Heart left ventricle (tissue), 16 donors: ENCODE results near the gene KDM5B. TPM values are rescaled to one million over a fixed set of nuclear protein-coding genes. Genes with fewer than 3 reads are reported as not detected.

Source experiments
- ATAC-seq, 4 donors: fragments of 200-7000 bp; cut with Tn5 transposase; one replicate each; pipeline ENCODE4 v1.9.1; 2020 to 2022; ENCODE audit warnings: moderate library complexity in 4 of 4, mild to moderate bottlenecking in 3 of 4, moderate number of reproducible peaks in 1 of 4
- DNase-seq, 5 donors: peaks; one replicate each; pipeline ENCODE4 v3.0.0-alpha.2; 2020
- H3K27ac ChIP-seq, 12 donors: fragments of 200-600 bp; sonication (generic) in 4 of 12; one replicate each; pipeline versions ENCODE4 v1.5.0 to v1.8.0; 2016 to 2022; ENCODE audit warnings: mild to moderate bottlenecking in 2 of 12
- H3K27me3 ChIP-seq, 9 donors: fragments of 200-600 bp; sonication (generic) in 2 of 9; one replicate each; pipeline versions ENCODE4 v1.5.1 to v1.8.0; 2016 to 2022; ENCODE audit warnings: mild to moderate bottlenecking in 3 of 9
- H3K36me3 ChIP-seq, 9 donors: fragments of 200-600 bp; sonication (generic) in 2 of 9; one replicate each; pipeline versions ENCODE4 v1.5.0 to v1.8.0; 2018 to 2022; ENCODE audit warnings: mild to moderate bottlenecking in 2 of 9
- H3K4me1 ChIP-seq, 12 donors: fragments of 200-600 bp; sonication (generic) in 4 of 12; one replicate each; pipeline versions ENCODE4 v1.5.0 to v1.8.0; 2016 to 2022; ENCODE audit warnings: mild to moderate bottlenecking in 3 of 12
- H3K4me3 ChIP-seq, 12 donors: fragments of 200-600 bp; sonication (generic) in 4 of 12; one replicate each; pipeline versions ENCODE4 v1.5.0 to v1.8.0; 2017 to 2022; ENCODE audit warnings: mild to moderate bottlenecking in 9 of 12, moderate library complexity in 4 of 12
- H3K9me3 ChIP-seq, 12 donors: fragments of 200-600 bp; sonication (generic) in 4 of 12; one replicate each; pipeline versions ENCODE4 v1.5.0 to v1.8.0; 2016 to 2022; ENCODE audit warnings: mild to moderate bottlenecking in 1 of 12
- POLR2A ChIP-seq, 2 donors: fragments of 450-650 bp; IDR thresholded peaks; one replicate each; pipeline ENCODE4 v1.6.1; 2017; ENCODE audit warnings: antibody characterized with exemption in 2 of 2, mild to moderate bottlenecking in 2 of 2, moderate library complexity in 2 of 2
- WGBS, 4 donors: extraction: QIAGEN DNeasy Blood & Tissue Kit in 2 of 4; methylation state at CpG; one replicate each; pipeline versions ENCODE4 v1.1.5 to v1.1.7; 2013 to 2018; 5-methylcytosine and 5-hydroxymethylcytosine counted together
- intact Hi-C, 10 donors: fragments of 100-400 bp; cut with DNase I; formaldehyde crosslinking; loops; one replicate each; pipeline versions ENCODE4 v1.11.1 to v1.14.2; 2022
- polyA plus RNA-seq, 2 donors: library from polyadenylated mRNA; stranded (reverse); fragments of 200-250 nt; gene quantifications; one replicate each; pipeline ENCODE4 v1.2.3, GENCODE V29; 2013
- total RNA-seq, 9 donors: library from RNA; depleted of rRNA in 2 of 9; stranded (reverse); fragments of >200 nt in 2 of 9; fragmentation: NEBNext Ultra II Directional in 3 of 9; extraction: Animal tissue kit (Norgen Biotek cat#: 25700) in 3 of 9; gene quantifications; one replicate each; pipeline versions ENCODE4 v1.1.0 to v1.2.4, GENCODE V29; 2016 to 2023
- TF ChIP-seq, protein P1 (sequence below), 12 donors: fragments of 200-600 bp; sonication (generic) in 4 of 12; IDR thresholded peaks; one replicate each; pipeline versions ENCODE4 v1.5.0 to v1.8.0; 2018 to 2022; ENCODE audit warnings: antibody characterized with exemption in 12 of 12, mild to moderate bottlenecking in 5 of 12
- donor health status: ischemic (EF 13 %, LVEDD 7.1; RV severe dilation, severe dysfunction).
- donor health status: healthy with polysubstance abuse.
- donor health status: DM: no; HTN: yes; CAD: no.
- donor health status: DM: no; HTN: no; CAD: no.
- donor health status: ischemic (EF 25% LVEDD 6.9; RV normal size, moderate dysfunction).
- donor health status: ischemic (EF 25% LVEDD 5.7; RV mildly dilated, moderate dysfunction).
- donor health status: healthy.
- donor health status: DM: yes; HTN: yes; CAD: no.
- donor health status: ischemic (EF 35%, LVEDD 5.7; RV mildly dilated, moderate dysfunction).
- donor health status: nonischemic (EF 11% LVEDD 7.7; RV severe dilation, severe dysfunction).
- donor health status: DM: yes; HTN: yes; CAD: no.
- donor health status: PGD.
- donor health status: ischemic (EF 29% LVEDD 5.4; RV normal size, mild dysfunction).
- donor health status: nonischemic (EF 23%, LVEDD 6.1; RV moderate dilation, normal function).

The KDM5B gene
- total and polyA plus RNA-seq, 11 donors = 5.2 to 22.9 (median 14.1) TPM

GRCh38 chr1:202692959-202693555 is 115.2 kb downstream of the KDM5B start:
- ATAC-seq = peak in 3 of 4 donors; percentile 66 to 71 (median 68)

GRCh38 chr1:202691816-202692215 is 116.4 kb downstream of the KDM5B start:
- no peak for TF ChIP-seq POLR2A (IDR thresholded peaks at IDR 0.05)
- WGBS, 4 donors = 39 to 59% (median 48%) methylated on average over 2 of the region's 2 CpGs
- no peak overlapping the region for H3K4me3 ChIP-seq
- H3K4me1 ChIP-seq = no peaks in the 10 kb centered on the region
- peaks cover 0 to 59% (median 10%) of the 10 kb centered on the region in 9 donors for H3K27me3 ChIP-seq
- H3K27ac ChIP-seq = no peak overlapping the region
- ATAC-seq (no peak), DNase-seq (no peak)
- H3K9me3 ChIP-seq = no peaks in the 10 kb centered on the region
- no peaks in the 10 kb centered on the region for H3K36me3 ChIP-seq
- intact Hi-C loops = no loop called here

More at GRCh38 chr1:202692959-202693555, 115.2 kb downstream of the KDM5B start:
- intact Hi-C loops = no loop called here
- WGBS, 4 donors = 32 to 36% (median 34%) methylated on average over 3 of the region's 3 CpGs
- no peak for TF ChIP-seq POLR2A (IDR thresholded peaks at IDR 0.05)
- TF ChIP-seq, protein P1, sequence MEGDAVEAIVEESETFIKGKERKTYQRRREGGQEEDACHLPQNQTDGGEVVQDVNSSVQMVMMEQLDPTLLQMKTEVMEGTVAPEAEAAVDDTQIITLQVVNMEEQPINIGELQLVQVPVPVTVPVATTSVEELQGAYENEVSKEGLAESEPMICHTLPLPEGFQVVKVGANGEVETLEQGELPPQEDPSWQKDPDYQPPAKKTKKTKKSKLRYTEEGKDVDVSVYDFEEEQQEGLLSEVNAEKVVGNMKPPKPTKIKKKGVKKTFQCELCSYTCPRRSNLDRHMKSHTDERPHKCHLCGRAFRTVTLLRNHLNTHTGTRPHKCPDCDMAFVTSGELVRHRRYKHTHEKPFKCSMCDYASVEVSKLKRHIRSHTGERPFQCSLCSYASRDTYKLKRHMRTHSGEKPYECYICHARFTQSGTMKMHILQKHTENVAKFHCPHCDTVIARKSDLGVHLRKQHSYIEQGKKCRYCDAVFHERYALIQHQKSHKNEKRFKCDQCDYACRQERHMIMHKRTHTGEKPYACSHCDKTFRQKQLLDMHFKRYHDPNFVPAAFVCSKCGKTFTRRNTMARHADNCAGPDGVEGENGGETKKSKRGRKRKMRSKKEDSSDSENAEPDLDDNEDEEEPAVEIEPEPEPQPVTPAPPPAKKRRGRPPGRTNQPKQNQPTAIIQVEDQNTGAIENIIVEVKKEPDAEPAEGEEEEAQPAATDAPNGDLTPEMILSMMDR (IDR thresholded peaks at IDR 0.05) = peak in 10 of 12 donors; percentile 7 to 42 (median 28)
- Histone ChIP-seq H3K36me3 (no peaks in the 10 kb centered on the region), H3K27me3 (peaks cover 0 to 69% (median 10%) of the 10 kb centered on the region in 9 donors), H3K4me3 (no peak overlapping the region), H3K9me3 (no peaks in the 10 kb centered on the region), H3K27ac (no peak overlapping the region), H3K4me1 (no peaks in the 10 kb centered on the region)
- DNase-seq = peak in 4 of 5 donors; percentile 56 to 73 (median 64)

GRCh38 chr1:202689493-202690342 is 118.5 kb downstream of the KDM5B start:
- Histone ChIP-seq H3K4me1 (no peaks in the 10 kb centered on the region), H3K4me3 (no peak overlapping the region), H3K27ac (no peak overlapping the region), H3K36me3 (no peaks in the 10 kb centered on the region), H3K27me3 (peaks cover 0 to 48% (median 4%) of the 10 kb centered on the region in 9 donors), H3K9me3 (no peaks in the 10 kb centered on the region)
- TF ChIP-seq, protein P1 (IDR thresholded peaks at IDR 0.05) = no peak
- TF ChIP-seq POLR2A (IDR thresholded peaks at IDR 0.05) = no peak
- 66 to 72% (median 69%) methylated on average over 9 of the region's 9 CpGs for WGBS, 4 donors
- DNase-seq (no peak), ATAC-seq (no peak)
- intact Hi-C loops = no loop called here

DNA sequence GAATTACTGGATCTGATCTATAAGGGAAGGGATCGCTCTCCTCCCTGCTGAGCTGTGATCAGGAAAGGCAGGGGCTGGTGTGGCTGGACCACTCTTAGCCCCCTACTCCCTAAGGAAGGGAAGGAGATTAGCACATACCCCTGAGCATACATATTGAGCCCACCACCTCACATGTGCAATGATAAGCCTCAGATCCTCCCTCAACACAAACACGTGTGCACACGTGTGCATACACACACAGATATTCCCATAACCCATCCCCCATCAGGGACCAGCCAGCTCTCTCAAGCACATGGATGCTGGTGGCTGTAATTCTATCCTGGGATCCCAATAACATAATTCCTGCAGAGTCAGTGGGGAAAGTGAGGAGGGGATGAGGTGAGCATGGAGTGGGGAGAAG is 119.1 kb downstream of the KDM5B start:
- peaks cover 0 to 45% (median 4%) of the 10 kb centered on the region in 9 donors for H3K27me3 ChIP-seq
- DNase-seq (no peak), ATAC-seq (no peak)
- WGBS, 4 donors = 58 to 69% (median 66%) methylated on average over 2 to 3 of the region's 3 CpGs
- TF ChIP-seq, protein P1 (IDR thresholded peaks at IDR 0.05) = no peak
- TF ChIP-seq POLR2A (IDR thresholded peaks at IDR 0.05) = no peak
- H3K27ac ChIP-seq = no peak overlapping the region
- H3K36me3 ChIP-seq = no peaks in the 10 kb centered on the region
- no peak overlapping the region for H3K4me3 ChIP-seq
- intact Hi-C loops = no loop called here
- H3K4me1 ChIP-seq = no peaks in the 10 kb centered on the region
- no peaks in the 10 kb centered on the region for H3K9me3 ChIP-seq
